ENCODE data around the gene NOTCH2.

Gene NOTCH2

GRCh38 chr1:119971710-119972570, 97.5 kb downstream of the NOTCH2 start:
- no peak for DNase-seq

- DNase-seq: no peak
Observed at GRCh38 chr1:119968601-119969000, 100.9 kb downstream of the NOTCH2 start.

DNA sequence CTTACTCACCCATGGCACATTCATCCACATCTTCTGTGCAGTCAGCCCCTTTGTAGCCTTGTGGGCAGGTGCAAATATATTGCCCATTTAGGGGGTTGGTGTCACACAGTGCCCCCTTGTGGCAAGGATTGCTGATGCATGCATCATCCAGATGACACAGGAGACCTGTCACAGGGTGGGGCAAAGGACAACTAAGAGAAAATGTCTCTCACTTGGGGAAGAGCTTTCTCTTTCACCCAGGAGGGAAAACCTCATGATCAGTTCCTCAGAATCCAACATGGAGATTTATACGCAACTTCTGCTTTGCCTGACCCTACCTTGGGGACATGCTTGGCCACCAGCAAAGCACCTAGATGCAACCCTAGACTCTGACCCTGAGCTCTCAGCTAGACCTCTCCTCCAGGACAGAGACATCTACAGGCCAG, 101.4 kb downstream of the NOTCH2 start:
- peak; percentile 65 for DNase-seq

GRCh38 chr1:119966681-119967080, 102.8 kb downstream of the NOTCH2 start:
- no peak for DNase-seq

DNA sequence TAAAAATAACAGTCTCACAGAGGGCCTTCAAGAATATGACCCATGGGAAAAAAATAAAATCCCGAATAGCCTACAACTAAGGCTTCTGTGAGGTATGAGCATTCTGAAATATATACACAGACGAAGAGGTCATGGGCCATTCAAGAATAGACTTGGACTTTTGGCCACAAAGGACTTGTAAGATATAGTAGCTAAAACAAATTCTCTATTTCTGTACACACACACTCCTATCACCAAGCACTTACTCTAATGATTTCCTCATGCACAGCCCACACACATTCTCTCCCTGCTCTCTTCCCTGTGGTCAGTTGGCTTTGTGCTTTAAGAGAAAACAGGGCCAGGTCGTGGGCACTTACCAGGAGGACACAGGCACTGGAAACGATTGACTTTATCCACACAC, 103.4 kb downstream of the NOTCH2 start:
- no peak for DNase-seq

GRCh38 chr1:119964673-119965363, 104.6 kb downstream of the NOTCH2 start:
- DNase-seq: no peak

GRCh38 chr1:119962296-119962968, 107.0 kb downstream of the NOTCH2 start:
- no peak for DNase-seq

DNA sequence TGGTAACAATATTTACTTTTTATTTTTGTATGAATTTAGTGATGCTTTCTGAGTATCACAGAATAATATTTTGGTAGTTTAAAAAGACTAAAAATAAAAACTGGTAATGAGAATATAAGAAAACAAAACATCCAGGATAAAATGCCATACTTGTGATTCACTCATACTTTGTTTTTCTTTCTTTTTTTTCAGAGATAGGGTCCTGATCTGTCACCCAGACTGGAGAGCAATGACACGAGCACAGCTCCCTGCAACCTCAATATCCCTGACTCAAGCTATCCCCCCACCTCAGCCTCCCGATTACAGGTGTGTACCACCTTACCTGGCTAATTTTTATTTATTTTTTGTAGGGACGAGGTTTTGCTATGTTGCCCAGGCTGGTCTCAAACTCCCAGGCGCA, 109.0 kb downstream of the NOTCH2 start:
- DNase-seq: no peak

DNA sequence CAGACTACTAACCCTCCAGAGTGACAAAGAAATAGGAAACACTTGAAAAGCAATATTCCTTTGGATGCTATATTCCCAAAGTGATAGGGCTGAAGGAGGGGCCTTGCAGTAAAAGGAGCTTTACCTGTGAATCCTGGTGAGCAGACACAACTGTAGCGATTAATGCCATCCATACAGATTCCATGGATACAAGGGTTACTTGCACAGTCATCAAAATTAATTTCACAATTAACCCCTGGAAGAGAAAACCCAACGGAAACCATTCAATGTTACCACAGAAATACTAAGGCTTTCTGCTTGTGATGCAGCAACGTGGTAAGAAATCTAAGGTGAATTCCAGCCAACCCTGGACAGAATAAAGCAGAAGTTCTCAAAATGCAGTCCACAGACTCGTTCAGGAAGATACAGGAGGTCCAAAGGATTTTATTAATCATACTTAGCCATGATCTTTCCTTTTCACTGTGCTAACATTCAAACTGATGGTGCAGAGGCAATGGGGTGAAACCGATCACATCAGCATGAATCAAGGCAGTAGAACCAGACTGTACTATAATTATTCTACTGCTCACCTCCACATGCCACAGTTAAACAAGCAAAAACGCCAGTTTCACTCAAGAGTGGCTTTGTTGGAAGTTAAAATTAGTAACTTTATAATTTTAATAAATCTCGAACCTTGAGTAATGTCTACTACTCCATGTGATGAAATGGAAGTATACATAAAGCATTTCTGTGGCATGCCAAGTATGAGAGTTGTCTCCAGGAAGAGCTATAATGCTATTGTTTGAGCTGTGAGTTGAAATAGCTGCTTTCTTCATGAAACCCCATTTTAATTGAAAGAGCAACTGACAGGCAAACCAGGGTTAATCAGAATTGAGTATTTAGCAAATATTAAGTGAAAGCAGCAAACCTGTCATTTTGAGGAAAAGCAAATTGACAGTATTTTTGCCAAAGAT, 109.9 kb downstream of the NOTCH2 start:
- DNase-seq: no peak

GRCh38 chr1:119958223-119958622, 111.2 kb downstream of the NOTCH2 start:
- no peak for DNase-seq

- no peak for DNase-seq
Observed at GRCh38 chr1:119956306-119956705, 113.2 kb downstream of the NOTCH2 start.

GRCh38 chr1:119954476-119955422, 114.7 kb downstream of the NOTCH2 start:
- no peak for DNase-seq

DNA sequence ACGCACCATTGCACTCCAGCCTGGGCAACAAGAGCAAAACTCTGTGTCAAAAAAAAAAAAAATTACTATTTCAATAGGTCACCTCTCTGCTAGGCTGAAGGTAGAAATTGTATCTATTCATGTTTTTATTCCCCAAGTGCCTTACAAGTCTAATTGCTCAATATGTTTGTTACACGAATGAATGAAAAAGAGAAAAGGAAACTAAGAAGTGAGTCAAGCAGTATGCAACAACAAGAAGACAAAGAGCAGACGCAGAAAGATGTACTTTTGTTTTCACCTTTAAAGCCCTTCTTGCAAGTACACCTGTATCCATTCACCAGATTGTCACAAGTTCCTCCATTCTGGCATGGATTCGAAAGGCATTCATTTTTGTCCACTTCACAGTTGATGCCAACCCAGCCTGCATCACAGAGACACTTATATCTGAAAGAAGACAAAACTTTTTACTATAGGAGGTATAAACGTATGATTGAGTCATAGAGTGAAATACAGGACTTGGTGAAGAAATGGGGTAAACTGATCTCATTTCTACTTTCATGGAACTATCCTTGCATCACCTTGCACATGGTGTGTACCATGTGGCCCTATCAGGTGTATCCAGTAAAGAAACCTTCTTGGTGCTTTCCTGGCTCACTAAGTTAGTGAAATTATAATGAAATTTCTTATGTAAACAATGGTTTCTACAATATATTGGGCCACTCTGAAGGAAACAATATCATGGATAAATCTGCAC, 116.0 kb downstream of the NOTCH2 start:
- DNase-seq: no peak

DNA sequence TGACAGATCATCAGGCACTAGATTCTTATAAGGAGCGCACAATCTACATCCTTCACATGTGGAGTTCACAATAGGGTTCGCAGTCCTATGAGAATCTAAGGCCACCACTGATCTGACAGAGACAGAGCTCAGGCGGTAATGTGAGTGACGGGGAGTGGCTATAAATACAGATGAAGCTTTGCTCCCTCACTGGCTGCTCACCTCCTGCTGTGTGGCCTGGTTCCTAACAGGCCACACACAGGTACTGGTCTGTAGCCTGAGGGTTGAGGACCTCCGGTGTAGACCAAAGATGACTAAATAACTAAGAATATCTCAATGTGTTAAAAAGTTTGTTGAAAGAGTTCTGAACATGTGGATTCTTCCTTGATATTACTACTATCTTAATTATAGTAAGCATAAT, 117.0 kb downstream of the NOTCH2 start:
- no peak for DNase-seq

GRCh38 chr1:119948342-119949214, 120.9 kb downstream of the NOTCH2 start:
- DNase-seq: peak; percentile 48

GRCh38 chr1:119947468-119947867, 122.0 kb downstream of the NOTCH2 start:
- no peak for DNase-seq

DNA sequence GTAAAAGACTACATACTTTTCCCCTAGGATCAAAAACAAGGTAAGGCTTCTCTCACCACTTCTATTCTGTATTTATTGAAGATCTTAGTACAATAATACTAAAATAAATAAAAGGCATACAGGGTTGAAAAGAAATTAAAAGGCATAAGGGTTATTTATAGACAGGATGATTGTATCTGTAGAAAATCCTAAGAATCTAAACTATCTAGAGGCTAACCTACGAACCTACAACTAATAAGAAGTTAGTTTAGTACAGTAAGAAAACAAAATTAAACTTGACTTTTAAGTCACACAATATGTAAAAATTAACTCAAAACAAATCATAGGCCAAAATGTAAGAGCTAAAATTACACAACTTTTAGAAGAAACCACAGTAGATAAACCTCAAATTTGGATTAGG, 122.7 kb downstream of the NOTCH2 start:
- no peak for DNase-seq

GRCh38 chr1:119943216-119943615, 126.2 kb downstream of the NOTCH2 start:
- no peak for DNase-seq

- no peak for DNase-seq
Observed at GRCh38 chr1:119941392-119941791, 128.1 kb downstream of the NOTCH2 start.
